Endodermal cell (in vitro differentiated cells): Measurements from ENCODE around the gene TCF3. TPM values are rescaled to one million over a fixed set of nuclear protein-coding genes. Genes with fewer than 3 reads are reported as not detected.

Experiments
- DNase-seq: peaks from one replicate; pipeline ENCODE4 v3.0.0-alpha.2; 2017
- H3K27ac ChIP-seq: 2 replicates; pipeline ENCODE4 v1.5.1; 2013; ENCODE audit warnings: mild to moderate bottlenecking, low read depth, low read length, moderate library complexity
- H3K27me3 ChIP-seq: 2 replicates; pipeline ENCODE4 v1.6.1; 2013; ENCODE audit warnings: mild to moderate bottlenecking, low read length, moderate library complexity; ENCODE audit not compliant: insufficient read depth, control insufficient read depth, poor library complexity, severe bottlenecking
- H3K36me3 ChIP-seq: 2 replicates; pipeline ENCODE4 v1.7.0; 2013; ENCODE audit warnings: mild to moderate bottlenecking, low read length, moderate library complexity; ENCODE audit not compliant: control insufficient read depth, insufficient read depth
- H3K4me1 ChIP-seq: one replicate; pipeline ENCODE4 v1.7.0; 2013; ENCODE audit warnings: low read length; ENCODE audit not compliant: control insufficient read depth, insufficient read depth
- H3K4me3 ChIP-seq: 2 replicates; pipeline ENCODE4 v1.5.1; 2013; ENCODE audit warnings: mild to moderate bottlenecking, low read length, moderate library complexity
- H3K9ac ChIP-seq: 2 replicates; pipeline ENCODE4 v1.6.1; 2013; ENCODE audit warnings: mild to moderate bottlenecking, low read length, moderate library complexity; ENCODE audit not compliant: poor library complexity, severe bottlenecking; ENCODE audit errors: extremely low read depth
- H3K9me3 ChIP-seq: 2 replicates; pipeline ENCODE4 v1.6.1; 2013; ENCODE audit warnings: mild to moderate bottlenecking, low read length, moderate library complexity; ENCODE audit not compliant: control insufficient read depth
- H3K27ac Mint-ChIP-seq: 2 replicates; pipeline ENCODE4 v1.8.0; 2020; ENCODE audit warnings: mixed read lengths
- H3K27me3 Mint-ChIP-seq: 2 replicates; pipeline ENCODE4 v1.8.0; 2021; ENCODE audit warnings: mild to moderate bottlenecking, mixed read lengths; ENCODE audit not compliant: insufficient read depth
- H3K36me3 Mint-ChIP-seq: 2 replicates; pipeline ENCODE4 v1.8.0; 2020; ENCODE audit warnings: low read depth, mixed read lengths
- H3K4me1 Mint-ChIP-seq: 2 replicates; pipeline ENCODE4 v1.8.0; 2020; ENCODE audit warnings: mixed read lengths
- H3K4me3 Mint-ChIP-seq: 2 replicates; pipeline ENCODE4 v1.8.0; 2020; ENCODE audit warnings: mild to moderate bottlenecking, moderate library complexity, mixed read lengths
- H3K9me3 Mint-ChIP-seq: 2 replicates; pipeline ENCODE4 v1.8.0; 2020; ENCODE audit warnings: mild to moderate bottlenecking, mixed read lengths
- WGBS, 2 experiments: methylation state at CpG; one replicate each; pipeline versions ENCODE4 v1.1.5 to v1.1.7; 2013; ENCODE audit warnings: missing lambda C conversion rate in 2 of 2, mixed read lengths in 1 of 2; ENCODE audit not compliant: insufficient coverage in 1 of 2, insufficient read length in 1 of 2; 5-methylcytosine and 5-hydroxymethylcytosine counted together
- total RNA-seq, 2 donors: library from RNA; stranded (reverse); fragmentation: NEBNext Ultra II Directional in 1 of 2; extraction: Animal tissue kit (Norgen Biotek cat#: 25700) in 1 of 2; gene quantifications; 2 replicates in 1 of 2; 3 replicates in 1 of 2; pipeline ENCODE4 v1.2.1, GENCODE V29; 2021
- TF ChIP-seq, protein P1 (sequence below): fragments of 200-600 bp; sonication (generic); conservative IDR thresholded peaks from 2 replicates; pipeline ENCODE4 v1.5.0; 2021; ENCODE audit warnings: antibody characterized with exemption, mild to moderate bottlenecking

TCF3 gene
- total RNA-seq, 2 donors from 2014 or later, result 233 to 268 TPM

DNA sequence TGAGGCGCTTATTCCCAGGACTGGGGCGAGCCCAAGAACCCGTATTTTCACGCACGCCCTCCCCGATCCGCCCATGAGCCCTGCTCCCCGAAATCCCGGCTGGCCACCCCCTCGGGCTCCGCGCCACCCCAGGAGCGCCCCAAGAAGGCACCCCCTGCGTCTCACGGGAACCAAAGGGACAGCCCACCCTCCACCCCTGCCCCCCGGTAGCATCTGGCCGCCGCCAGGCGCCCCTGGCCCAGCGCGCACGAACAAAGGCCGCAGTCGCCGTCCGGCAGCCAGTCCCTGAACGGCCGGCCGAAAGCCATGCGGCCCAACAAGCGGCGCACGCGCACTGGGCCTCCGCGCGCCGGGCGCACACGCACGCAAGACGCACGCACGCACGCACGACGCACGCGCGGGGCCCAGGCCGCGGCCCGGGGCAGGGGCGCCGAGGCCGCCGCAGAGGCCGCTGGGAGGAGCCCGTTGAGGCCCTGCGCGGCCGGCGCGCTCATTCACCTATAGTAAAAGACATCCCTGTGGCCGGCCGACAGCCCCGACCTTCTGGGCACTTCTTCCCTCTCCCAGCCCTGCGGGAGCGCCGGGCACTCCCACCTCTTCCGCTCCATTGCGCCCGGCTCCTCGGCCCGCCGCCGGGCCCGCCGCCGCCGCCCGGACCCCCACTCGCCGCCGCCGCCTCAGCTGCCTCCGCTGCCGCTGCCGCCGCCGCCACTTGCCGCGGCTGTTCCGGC, 60.2 kb downstream of the TCF3 start:
- H3K27ac Mint-ChIP-seq, result peak overlapping the region; percentile 83
- peak overlapping the region; percentile 100 for H3K27ac ChIP-seq
- peak overlapping the region; percentile 100 for H3K9ac ChIP-seq
- no peaks in the 10 kb centered on the region for H3K9me3 Mint-ChIP-seq
- peaks cover 9% of the 10 kb centered on the region for H3K4me1 Mint-ChIP-seq
- 0 to 1% methylated on average over 15 to 92 of the region's 94 CpGs for WGBS, 2 experiments
- H3K4me3 Mint-ChIP-seq, result peak overlapping the region; percentile 91
- no peaks in the 10 kb centered on the region for H3K27me3 ChIP-seq
- TF ChIP-seq, protein P1, sequence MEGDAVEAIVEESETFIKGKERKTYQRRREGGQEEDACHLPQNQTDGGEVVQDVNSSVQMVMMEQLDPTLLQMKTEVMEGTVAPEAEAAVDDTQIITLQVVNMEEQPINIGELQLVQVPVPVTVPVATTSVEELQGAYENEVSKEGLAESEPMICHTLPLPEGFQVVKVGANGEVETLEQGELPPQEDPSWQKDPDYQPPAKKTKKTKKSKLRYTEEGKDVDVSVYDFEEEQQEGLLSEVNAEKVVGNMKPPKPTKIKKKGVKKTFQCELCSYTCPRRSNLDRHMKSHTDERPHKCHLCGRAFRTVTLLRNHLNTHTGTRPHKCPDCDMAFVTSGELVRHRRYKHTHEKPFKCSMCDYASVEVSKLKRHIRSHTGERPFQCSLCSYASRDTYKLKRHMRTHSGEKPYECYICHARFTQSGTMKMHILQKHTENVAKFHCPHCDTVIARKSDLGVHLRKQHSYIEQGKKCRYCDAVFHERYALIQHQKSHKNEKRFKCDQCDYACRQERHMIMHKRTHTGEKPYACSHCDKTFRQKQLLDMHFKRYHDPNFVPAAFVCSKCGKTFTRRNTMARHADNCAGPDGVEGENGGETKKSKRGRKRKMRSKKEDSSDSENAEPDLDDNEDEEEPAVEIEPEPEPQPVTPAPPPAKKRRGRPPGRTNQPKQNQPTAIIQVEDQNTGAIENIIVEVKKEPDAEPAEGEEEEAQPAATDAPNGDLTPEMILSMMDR, result no peak
- no peaks in the 10 kb centered on the region for H3K4me1 ChIP-seq
- no peaks in the 10 kb centered on the region for H3K9me3 ChIP-seq
- peaks cover 25% of the 10 kb centered on the region for H3K36me3 Mint-ChIP-seq
- DNase-seq, result peak; percentile 90
- H3K4me3 ChIP-seq, result peak overlapping the region; percentile 96
- peaks cover 19% of the 10 kb centered on the region for H3K36me3 ChIP-seq
- no peaks in the 10 kb centered on the region for H3K27me3 Mint-ChIP-seq

DNA sequence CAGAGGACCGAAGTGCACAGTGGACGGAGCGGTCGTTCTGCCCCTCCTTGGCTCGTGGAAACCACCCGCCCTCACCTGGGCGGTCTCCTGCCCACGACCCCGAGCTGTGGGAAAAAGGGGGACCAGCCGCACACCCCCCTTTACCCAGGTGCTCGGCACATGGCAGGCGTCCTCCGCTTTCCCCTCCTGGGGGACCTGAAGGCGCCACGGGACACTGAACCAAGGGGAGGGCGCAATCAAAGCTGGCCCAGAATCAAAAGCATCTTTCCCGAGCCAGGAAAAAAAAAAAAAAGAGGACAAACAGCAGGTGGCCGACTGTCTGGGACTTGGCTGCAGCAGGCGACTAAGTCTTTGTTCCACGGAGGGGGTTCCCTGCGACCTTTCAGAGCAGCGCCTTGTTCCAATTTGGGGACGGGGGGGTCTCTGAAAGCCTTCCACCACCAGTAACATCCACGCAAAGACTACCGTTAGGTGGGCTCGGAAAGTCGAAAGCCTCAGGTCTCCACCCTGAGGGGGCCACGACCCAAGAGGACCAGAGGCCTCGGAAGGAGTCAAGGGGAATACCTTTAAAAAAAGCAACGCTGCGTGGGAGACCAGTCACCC, 60.9 kb downstream of the TCF3 start:
- no peak for DNase-seq
- H3K4me1 Mint-ChIP-seq, result peaks cover 9% of the 10 kb centered on the region
- H3K27ac Mint-ChIP-seq, result peak overlapping the region; percentile 83
- no peaks in the 10 kb centered on the region for H3K27me3 Mint-ChIP-seq
- Histone ChIP-seq H3K36me3 (peaks cover 14% of the 10 kb centered on the region), H3K9me3 (no peaks in the 10 kb centered on the region), H3K27me3 (no peaks in the 10 kb centered on the region), H3K27ac (peak overlapping the region; percentile 100), H3K4me3 (peak overlapping the region; percentile 96), H3K9ac (peak overlapping the region; percentile 100), H3K4me1 (no peaks in the 10 kb centered on the region)
- H3K9me3 Mint-ChIP-seq, result no peaks in the 10 kb centered on the region
- peak overlapping the region; percentile 91 for H3K4me3 Mint-ChIP-seq
- H3K36me3 Mint-ChIP-seq, result peaks cover 23% of the 10 kb centered on the region
- TF ChIP-seq, protein P1, result no peak
- 0 to 4% methylated on average over 1 to 31 of the region's 31 CpGs for WGBS, 2 experiments

DNA sequence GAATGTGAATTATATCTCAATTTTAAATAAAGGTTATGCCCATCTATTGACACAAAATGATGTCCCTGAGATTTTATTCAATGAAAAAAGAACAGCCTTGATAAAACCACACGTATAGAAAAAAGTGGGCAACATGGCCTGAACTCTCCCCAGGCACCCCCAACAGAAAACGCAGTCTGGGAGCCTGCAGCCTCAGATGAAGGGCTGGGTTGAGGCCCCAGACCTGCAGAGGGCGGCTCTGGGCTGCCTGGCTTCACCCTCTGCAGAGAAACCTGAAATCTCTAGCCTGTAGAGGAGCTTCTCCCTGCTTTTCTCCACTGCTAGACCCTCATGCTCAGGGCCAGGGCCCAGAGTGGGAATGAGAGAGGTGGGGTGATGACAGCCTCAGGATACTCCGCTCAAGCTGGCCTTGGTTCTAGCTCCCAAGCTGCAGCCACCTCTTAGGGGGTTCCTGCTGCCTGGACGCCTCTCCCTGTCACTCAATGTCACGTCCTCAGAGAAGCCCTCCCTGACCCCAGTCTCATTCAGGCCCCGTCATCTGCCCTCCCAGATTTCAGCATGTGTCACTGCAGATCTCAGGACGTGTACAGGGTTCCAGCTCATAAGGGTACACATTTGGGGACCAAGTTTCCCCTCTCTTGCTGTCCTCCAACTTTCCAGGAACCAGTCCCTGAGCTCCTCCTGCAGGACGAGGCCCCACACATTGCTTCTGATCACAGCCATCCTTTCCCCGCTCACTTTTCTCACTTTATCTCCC, 61.6 kb downstream of the TCF3 start:
- Histone ChIP-seq H3K9ac (peak overlapping the region; percentile 100), H3K27me3 (no peaks in the 10 kb centered on the region), H3K27ac (peak overlapping the region; percentile 100), H3K9me3 (no peaks in the 10 kb centered on the region), H3K4me1 (no peaks in the 10 kb centered on the region), H3K36me3 (peaks cover 14% of the 10 kb centered on the region), H3K4me3 (peak overlapping the region; percentile 96)
- H3K27ac Mint-ChIP-seq, result peak overlapping the region; percentile 83
- peak overlapping the region; percentile 91 for H3K4me3 Mint-ChIP-seq
- 39 to 52% methylated on average over 8 to 10 of the region's 10 CpGs for WGBS, 2 experiments
- peaks cover 27% of the 10 kb centered on the region for H3K36me3 Mint-ChIP-seq
- no peaks in the 10 kb centered on the region for H3K27me3 Mint-ChIP-seq
- peak; percentile 81 for DNase-seq
- H3K9me3 Mint-ChIP-seq, result no peaks in the 10 kb centered on the region
- TF ChIP-seq, protein P1, result peak; percentile 61
- peaks cover 9% of the 10 kb centered on the region for H3K4me1 Mint-ChIP-seq
